ENCODE data around the gene CNFN.
"Not testable (repeated sequence)": the region's sequence is repeated elsewhere in the genome, so short reads cannot be mapped to it uniquely, and the experiment has no call there.

CNFN gene

DNA sequence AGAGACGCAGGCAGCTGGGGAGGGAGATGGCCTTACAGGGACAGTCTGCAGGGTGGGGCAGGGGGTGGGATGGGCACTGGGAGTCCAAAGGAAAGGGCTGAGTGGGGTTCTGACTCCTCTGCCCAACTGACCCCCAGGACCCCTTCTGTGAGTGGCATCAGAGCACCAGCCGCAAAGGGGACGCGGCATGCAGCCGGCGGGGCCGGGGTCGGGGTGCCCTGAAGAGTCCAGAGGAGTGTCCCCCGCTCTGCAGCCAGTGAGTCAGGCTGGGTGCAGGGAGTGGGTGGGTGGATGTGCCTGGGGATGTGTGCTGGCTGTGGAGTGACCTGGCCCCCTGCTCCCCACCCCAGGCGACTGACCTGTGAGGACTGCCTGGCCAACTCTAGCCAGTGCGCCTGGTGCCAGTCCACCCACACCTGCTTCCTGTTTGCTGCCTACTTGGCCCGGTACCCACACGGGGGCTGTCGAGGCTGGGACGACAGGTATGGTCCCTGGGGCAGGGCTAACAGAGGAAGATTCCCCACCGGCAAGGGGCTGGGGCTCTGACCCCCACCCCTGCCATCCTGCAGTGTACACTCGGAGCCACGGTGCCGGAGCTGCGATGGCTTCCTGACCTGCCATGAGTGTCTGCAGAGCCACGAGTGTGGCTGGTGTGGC is 38.9 kb downstream of the CNFN start:
- DNase-seq (ENCODE audit: low spot score): no peak

- no peak for DNase-seq (ENCODE audit: low spot score)
Measured at GRCh38 chr19:42350417-42350816, 39.7 kb downstream of the CNFN start.

DNA sequence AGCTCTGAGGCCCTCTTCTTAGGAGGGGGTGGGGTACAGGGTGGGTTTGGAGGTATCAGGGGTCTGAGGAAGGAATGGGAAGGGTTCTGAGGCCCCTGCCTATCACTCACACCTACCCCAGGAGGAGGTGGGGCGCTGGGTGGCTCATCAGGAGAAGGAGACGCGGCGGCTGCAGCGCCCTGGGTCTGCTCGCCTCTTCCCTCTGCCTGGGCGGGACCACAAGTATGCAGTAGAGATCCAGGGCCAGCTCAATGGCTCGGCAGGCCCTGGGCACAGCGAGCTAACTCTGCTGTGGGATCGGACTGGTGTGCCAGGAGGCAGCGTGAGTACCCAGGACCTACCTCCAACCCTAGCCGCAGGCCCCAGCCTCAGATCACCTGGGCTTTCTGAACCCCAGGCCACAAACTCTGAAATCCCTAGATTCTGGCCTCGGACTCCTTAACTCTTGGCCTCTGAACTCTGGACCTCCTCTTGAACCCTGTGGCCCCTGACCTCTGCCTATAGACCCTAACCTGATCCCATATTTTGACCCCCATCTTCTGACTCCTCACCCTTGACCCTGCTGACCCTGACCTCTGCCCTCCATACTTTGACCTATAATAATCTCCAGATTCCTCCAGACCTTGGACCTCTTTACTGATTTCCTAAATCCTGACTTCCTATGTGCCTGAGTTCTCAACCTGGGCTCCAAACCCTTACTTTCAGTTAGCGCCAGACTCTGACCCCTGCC is 40.6 kb downstream of the CNFN start:
- no peak for DNase-seq (ENCODE audit: low spot score)

DNA sequence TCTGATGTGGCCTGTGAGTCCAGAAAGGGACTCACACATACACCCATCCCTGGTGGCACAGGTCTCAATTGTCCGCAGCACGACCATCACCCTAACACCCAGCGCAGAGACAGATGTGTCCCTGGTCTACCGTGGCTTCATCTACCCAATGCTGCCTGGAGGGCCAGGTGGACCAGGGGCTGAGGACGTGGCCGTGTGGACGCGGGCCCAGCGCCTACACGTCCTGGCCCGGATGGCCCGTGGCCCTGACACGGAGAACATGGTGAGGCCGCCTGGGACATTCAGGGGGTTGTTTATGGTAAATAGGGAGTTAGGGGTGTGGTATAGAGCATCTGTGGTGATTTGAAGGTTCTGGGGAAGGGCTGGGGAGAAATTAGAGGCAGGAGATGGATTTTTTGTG is 41.9 kb downstream of the CNFN start:
- DNase-seq (ENCODE audit: low spot score): no peak

- DNase-seq (ENCODE audit: low spot score): no peak
Measured at GRCh38 chr19:42345191-42345812, 44.8 kb downstream of the CNFN start.

DNA sequence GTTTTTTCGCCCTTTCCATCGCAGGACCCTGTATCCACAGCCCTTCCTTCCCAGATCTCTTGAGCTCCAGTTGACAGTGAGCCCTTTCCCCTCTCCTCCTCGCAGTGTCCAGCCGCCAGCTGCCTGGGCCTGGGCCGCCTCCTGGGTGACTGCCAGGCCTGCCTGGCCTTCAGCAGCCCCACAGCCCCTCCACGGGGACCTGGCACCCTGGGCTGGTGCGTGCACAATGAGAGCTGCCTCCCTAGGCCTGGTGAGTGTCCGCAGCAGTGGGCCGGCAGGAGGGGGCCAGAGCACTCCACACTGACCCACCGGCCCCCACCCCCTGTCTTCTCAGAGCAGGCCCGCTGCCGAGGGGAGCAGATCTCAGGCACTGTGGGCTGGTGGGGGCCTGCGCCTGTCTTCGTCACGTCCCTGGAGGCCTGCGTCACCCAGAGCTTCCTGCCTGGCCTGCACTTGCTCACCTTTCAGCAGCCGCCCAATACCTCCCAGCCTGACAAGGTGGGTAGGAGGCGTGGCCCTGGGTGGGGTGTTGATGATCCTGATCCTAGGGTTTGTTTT is 45.7 kb downstream of the CNFN start:
- no peak for DNase-seq (ENCODE audit: low spot score)

GRCh38 chr19:42343344-42344110 is 46.6 kb downstream of the CNFN start:
- DNase-seq (ENCODE audit: low spot score): no peak

DNA sequence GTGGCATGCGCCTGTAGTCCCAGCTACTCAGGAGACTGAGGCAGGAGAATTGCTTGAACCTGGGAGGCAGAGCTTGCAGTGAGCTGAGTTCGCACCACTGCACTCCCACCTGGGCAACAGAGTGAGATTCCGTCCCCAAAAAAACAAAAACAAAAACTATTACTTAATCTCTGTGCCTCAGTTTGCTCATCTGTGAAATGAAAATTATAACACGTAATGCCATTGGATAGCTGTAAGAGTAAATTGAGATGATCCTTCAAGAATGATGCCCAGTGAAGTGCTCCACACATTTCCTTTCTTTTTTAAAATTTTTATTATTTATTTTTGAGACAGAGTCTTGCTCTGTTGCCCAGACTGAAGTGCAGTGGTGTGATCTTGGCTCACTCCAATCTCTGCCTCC is 50.2 kb downstream of the CNFN start:
- not testable (repeated sequence) for DNase-seq (ENCODE audit: low spot score)

- DNase-seq (ENCODE audit: low spot score): not testable (repeated sequence)
Measured at GRCh38 chr19:42339126-42339860, 50.8 kb downstream of the CNFN start.

Measured in cerebellar cortex (tissue), 1 donor.